NK-92 (cell line): ENCODE data around the gene CHMP2B.
"Not testable (repeated sequence)": the region's sequence is repeated elsewhere in the genome, so short reads cannot be mapped to it uniquely, and the experiment has no call there.

Experiments used
- DNase-seq: peaks from one replicate; lab custom pipeline; 2025; ENCODE audit not compliant: unreplicated experiment; lab: John Stamatoyannopoulos, UW

CHMP2B gene

DNA sequence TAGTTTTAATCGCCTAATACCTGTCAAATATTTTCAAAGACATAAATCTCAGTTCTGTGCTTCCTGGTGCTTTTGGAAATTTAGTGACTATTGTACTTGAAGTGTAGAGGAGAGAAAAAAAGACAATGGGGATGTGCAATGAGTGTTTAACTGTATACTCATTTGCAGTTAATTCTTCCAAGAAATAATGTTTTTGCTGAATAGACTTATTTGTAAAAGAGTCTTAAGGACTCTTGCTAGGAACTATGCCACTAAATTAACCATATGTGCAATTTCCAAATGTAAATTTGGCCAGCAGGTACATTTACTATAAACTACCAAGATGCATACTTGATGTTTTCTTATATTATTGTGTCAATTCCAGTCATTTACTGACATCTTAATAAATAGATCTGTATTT lies 2.0 kb downstream of the CHMP2B start:
- DNase-seq: no peak

DNA sequence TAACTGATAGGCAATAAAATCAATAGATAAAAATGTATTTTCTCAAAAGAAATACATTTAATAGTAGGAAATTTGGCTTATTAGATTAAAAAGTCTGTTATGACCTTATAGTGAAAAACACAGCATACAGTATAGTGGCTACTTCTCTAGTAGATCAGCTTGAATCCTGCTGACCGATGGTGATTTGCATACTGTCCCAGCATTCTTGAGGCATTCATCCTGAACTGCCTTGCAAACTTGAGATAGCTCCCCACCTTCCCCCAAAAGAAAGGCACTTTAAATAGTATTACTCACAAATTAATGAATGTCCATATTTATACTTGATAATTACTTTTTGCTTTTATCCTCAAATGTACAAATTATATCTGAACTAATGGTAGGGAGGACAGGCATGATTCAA lies 6.7 kb downstream of the CHMP2B start:
- no peak for DNase-seq

DNA sequence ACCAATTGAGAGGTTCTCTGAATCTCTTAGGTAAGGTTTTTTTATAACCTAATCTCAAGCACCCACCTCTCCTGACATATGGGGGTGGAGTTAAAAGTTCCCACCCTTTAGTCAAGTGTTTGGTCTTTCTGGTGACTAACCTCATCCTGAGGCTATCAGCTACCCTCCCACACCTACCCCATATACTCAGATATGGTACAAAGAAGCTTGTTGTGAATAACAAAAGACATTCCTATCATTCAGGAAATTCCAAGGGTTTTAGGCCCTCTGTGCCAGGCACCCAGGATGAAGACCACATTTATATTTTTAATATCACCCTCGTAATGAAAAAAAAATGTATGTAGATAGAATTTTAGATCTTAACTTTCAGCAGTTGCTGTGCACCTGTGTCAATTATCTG lies 9.0 kb downstream of the CHMP2B start:
- no peak for DNase-seq

DNA sequence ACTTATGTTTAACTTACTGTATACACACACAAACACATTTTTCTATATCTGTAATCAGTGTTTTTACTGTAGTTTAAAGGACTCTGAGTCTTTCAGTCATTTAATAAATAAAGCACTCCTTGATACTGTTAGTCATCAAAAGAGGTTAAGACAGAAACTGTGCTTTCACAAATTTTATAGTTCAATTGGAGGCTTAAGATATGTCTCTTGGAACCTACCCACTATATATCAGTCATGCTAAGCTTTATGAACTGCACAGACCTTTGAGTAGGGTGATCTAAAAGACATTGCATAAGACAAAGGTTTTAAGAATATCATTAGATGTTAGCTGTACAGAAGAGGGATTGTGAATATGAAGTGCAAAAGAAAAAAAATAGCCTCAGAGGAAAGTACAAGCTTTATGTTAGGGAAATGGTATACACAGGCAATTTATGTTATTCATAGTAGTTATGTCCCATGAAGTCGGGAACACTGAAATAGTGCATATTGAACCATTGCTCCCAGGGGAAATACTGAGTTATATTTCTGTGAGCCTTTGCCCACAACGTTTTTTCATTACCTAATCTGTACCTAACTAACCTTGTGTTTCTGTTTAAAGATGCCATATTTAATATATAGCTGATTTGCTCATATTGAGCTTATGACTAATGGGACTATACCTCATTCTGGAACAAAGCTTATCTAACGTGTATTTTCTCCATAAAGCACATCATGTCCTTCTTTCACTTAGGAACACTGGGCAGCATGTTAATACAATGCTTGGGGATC lies 19.7 kb downstream of the CHMP2B start:
- DNase-seq: no peak

DNA sequence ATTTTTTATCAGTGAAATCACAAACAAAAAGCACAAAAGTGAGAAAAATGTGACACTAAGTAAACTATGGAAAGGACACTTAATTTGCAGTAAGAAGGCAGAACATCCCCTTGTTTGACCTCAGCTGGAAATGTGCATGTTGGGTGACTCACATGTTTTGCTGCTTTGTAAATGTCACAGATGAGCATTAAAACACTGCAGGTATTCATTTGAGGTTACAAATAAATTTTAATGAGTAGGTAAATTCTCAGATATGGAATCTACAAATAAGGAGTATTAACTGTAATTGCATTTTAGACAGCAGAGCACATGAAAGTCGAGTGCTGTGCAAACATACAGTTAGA lies 20.3 kb downstream of the CHMP2B start:
- DNase-seq: no peak

DNA sequence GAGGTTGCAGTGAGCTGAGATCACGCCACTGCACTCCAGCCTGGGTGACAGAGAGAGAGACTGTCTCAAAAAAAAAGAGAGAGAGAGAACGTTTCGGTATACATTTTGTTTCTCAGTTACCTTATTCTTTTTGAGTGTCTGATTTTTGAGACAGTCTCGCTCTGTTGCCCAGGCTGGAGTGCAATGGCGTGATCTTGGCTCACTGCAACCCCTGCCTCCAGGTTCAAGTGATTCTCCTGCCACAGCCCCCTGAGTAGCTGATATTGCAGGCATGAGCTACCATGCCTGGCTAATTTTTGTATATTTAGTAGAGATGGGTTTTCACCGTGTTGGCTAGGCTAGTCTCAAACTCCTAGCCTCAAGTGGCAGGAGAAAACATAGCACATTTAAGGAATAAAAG lies 21.1 kb downstream of the CHMP2B start:
- DNase-seq: not testable (repeated sequence)

DNA sequence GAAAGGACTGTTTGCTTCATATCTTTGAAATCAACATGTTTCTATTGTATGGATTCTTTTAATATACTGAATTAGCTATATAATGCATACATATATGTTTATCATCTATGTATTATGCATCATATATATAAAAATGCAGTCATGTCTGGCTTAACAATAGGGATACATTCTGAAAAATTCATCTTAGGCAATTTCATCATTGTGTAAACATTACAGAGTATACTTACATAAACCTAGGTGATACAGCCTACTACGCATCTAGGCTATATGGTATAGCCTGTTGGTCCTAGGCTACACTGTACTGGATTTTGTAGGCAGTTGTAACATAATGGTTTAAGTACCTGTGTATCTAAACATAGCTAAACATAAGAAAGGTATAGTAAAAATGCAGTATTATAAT lies 21.7 kb downstream of the CHMP2B start:
- DNase-seq: no peak

DNA sequence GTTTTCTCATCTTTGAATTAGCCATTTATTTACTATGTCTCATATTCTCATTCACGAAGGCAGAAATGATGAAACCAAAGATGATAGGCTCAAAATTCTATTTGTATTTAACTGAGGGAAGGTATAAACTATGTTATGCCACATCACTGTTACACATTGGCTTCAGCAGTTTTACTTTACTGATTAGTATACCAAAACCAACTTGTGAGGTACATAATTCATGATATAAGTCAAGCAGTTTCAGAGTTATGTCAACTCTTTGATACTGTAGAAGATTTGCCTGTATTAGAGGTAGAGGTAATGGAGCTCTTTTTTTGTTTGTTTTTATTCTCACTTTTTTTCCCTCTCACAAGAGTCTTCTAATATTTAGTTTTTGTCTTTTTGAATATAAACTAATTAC lies 22.9 kb downstream of the CHMP2B start:
- no peak for DNase-seq

DNA sequence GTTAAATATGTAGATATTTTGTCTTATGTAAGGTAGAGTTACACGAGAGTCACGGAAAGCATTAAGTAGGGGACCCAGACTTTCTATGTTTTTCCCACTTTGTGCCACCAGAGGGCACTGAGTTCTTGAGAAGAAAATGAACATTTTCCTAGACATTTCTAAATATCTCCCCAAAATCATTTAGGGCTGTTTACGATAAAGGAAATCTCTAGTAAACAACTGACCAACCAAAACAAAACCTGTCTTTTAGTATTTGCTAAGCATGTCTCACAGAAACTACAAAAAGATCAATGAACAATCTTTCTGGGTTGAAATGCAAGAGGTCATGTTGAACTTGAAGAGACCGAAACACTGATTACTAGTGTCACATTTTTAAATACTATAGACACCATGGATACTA lies 33.2 kb downstream of the CHMP2B start:
- no peak for DNase-seq

DNA sequence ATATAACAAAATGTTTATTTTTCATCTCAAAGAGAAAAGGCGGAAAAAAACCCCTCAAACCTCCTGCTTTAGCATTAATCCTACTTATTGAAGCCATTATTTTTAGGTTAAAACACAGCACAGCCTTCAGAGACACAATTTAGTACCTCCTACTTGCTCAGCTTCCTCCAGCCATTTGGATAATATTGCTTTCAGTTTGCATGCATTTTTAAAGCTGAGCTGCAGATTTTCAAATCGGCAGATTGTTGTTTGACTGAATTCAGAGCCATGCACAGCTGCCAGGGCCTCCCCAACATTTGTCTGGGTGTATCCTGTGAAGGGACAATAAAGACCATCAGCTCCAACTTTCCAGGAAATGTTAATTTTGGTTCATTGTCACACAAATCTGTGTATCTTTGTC lies 34.8 kb downstream of the CHMP2B start:
- no peak for DNase-seq

DNA sequence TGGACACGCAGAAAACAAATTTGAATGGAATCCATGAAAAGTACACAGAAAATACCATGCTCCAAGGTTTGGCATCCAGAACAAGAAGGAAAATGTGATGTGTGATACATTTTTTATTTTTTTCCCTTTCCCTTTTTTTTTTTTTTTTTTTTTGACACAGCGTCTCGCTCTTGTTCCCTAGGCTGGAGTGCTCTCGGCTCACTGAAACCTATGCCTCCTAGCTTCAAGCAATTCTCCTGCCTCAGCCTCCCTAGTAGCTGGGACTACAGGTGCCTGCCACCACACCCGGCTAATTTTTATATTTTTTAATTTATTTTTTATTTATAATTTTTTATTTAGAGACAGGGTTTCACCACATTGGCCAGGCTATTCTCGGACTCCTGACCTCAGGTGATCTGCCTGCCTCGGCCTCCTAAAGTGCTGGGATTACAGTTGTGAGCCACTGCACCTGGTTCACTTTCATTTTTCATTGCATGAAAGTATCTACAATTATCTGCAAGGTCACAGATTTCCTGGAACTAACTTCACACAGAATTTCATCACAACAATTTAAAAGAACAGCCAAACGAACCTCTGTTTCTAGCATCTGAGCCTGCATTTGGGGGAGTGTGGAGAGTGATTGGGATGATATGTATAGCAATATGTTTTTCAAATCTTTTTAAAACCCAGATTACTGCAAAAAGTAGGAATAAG lies 41.0 kb downstream of the CHMP2B start:
- DNase-seq: no peak

DNA sequence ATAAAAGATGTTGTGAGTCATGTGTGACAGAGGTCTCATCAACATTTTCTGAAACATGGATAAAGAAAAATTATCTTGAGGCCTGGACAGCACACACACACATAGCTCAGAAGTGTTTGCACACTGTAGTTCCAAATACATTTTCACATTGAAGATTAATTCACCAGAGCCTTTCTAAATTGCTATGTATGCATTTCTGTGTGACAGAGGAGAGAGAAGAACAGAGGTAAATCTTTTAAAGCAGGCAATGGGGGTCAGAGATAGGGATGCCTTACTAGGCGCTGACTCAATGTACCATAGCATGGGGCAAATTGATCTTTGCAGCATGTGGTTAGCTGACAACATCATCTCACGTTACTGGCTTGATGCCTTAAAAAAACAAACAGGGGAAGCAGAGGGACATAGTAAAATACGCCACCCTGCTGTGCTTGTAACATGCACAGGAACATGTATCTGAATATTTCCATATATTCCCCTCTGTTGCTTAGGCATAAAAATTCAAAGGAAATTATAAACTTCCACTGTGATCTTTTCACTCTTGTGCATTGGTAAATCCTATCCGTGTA lies 41.6 kb downstream of the CHMP2B start:
- DNase-seq: no peak

DNA sequence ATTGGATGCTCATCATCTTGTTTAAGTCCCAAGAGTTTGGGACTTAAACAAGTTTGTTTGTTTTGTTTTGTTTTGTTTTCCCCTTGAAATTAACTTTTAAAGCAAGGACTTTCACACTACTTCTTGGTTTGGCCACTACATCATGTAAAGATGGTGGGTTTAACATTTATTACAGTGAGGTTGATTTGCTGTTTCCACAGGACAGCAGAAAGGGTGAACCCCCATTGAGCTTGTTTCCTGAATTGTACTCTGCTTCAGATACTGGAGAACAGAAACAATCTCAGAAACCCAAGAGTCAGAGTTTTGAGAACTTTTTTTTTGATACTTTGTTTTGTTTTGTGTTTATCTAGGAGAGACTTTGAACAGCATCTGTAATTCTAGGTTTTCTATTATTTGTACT lies 42.6 kb downstream of the CHMP2B start:
- DNase-seq: no peak

DNA sequence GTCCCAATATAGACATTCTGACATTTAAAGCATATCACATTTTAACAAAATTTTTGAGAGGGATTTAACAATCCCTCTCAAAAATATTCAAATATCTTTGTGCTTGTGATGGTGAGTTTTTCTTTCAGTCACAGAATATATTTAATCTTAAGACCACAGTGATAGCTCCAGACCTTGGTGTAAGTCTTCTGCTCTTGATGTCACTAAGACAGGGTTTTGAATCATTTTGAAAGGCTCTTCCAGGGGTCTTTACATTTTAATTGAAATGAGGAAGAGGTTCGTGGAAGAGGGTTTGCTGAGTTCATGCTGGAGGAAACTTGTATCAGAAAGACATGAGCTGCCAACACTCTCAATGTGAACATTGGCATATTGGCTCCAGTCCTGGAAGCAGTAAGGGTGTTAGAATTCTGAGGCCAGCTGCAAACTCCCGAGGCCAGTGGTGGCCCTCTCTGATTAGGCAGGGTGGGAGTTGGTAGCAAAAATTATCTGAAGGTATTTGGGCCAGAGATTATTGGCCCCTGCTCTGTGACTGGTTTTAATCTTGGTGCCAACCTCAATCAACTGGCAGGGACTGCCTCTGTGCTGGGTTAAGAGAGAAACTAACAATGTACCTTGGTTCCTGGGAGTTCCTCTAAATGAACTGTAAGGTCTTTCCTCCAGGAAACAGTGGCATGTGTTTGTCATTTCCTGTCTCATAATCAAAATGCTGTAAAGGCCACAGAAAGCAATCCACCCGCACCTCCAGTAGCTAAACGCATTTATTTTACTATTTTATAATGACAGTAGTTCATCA lies 44.0 kb downstream of the CHMP2B start:
- no peak for DNase-seq

DNA sequence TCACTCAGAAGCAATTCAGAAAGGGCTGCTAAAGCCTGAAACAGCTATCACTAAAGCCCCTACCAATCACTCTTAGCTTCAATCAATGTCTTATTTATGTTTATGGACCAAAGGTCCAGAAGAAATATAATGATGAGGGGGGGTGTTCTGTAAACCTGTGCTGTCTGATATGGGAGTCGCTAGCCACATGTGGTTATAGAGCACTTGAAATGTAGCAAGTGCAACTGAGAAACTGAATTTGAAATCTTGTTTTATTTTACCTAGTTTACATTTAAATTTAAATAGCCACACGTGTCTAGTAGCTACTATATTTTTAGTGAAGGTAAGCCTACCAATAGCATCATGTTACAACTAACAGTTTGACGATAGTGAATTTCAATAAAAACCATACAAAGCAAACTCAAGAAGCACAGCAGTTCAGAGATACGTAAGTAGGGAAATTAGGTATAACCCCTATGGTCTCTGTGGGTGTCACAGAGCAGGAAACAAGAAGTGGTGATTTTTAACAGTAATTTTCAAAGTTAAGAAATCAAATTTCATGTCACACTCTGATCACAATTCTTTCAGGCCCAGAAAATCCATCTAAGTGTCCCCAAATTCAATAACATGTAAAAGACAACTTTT lies 45.7 kb downstream of the CHMP2B start:
- DNase-seq: no peak

DNA sequence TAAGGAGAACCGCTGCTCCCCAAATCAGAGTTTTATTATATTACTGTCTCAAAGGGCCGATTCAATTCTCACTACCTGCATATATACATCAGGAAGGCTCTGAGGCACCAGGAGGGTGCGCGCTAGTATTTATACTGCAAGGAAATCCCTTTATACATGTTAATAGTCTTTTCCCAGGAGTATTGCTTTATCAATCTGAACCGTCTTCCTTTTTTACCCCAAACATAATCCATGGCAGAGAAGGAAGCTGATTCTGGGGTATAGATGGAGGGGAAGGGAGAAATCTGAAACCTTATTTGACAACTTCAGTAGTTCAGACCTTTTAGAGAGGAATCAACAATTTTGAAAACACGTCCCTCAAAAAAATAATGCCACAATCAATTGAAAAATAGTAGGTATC lies 49.4 kb downstream of the CHMP2B start, which contains the start of gene POU1F1:
Gene POU1F1 (minus strand): TSS at position 101 of the 400 bp plus-strand sequence. CDS start 122 bp downstream, outside the sequence.
- DNase-seq: no peak

DNA sequence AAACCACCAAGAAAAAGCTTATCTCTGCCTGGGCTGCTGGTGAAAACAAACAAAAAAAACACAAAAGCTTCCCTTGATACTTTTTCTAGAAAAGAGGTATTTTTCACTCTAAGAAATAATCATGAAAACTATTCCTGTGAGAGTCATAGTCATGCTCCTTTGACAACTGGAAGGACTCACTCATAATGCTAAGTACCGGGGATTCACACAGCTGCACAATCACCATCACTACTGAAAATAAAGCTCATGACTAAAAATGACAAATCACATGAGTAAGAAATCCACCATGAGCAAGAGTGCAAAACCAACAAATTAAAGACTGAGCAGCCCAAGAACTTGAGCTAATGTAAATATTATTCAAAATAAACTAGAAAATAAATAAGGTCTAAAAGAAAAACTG lies 59.9 kb downstream of the CHMP2B start:
- no peak for DNase-seq

DNA sequence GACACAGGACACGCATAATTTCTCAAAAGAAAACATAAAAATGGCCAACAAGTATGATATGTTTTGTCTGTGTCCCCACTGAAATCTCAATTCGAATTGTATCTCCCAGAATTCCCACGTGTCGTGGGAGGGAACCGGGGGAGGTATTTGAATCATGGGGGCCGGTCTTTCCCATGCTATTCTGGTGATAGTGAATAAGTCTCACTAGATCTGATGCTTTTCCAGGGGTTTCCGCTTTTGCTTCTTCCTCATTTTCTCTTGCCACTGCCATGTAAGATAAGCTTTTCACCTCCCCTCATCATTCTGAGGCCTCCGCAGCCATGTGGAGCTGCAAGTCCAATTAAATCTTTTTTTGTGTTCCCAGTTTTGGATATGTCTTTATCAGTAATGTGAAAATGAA lies 61.3 kb downstream of the CHMP2B start:
- DNase-seq: no peak

DNA sequence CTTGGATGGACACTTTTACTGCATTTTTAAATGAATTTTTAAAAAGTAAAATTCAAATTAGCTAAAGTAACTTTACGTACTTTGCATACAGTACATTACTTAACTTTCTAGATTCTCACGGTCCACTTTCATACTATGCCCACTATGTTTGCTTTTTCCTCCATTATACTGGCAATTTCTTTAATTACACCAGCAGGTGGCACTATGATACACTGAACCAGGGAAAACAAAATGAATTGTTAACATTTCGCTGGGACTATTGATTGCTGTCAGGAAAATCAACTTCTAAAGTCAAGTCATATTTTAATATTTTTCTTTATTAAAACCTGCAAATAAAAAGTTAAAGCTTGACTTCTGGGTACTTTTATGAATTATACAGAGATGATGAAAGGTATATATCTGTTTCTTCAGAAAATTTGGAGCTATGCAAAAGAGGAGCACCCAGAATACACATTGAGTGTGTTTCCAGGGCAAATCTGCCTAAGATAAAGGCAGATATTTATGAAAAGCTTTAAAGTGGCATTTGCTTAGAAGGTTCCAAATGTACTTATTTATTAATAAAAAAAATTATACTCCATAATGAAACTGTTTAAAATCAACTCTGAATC lies 71.1 kb downstream of the CHMP2B start:
- no peak for DNase-seq

DNA sequence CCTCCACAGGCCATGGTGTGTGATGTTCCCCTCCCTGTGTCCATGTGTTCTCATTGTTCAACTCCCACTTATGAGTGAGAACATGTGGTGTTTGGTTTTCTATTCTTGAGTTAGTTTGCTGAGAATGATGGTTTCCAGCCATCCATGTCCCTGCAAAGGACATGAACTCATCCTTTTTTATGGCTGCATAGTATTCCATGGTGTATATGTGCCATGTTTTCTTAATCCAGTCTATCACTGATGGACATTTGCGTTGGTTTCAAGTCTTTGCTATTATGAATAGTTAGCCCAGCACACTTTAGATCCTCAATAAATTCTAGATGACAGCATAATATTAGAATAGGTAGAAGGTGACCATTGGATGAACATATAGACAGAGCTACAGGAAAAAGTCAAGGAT lies 77.9 kb downstream of the CHMP2B start:
- not testable (repeated sequence) for DNase-seq
